Measurements from ENCODE around the gene KPNA4. TPM values are rescaled to one million over a fixed set of nuclear protein-coding genes. Genes with fewer than 3 reads are reported as not detected.
A peak's percentile ranks its signal among the peaks of the same experiment; 100 is the strongest.

The KPNA4 gene
- total RNA-seq, 1 donor from 2014 or later, result 61.6 TPM

GRCh38 chr3:160564258-160564911, 986 bp downstream of the KPNA4 start:
- Histone ChIP-seq H3K9me3 (no peaks in the 10 kb centered on the region), H3K4me1 (peaks cover 58% of the 10 kb centered on the region), H3K36me3 (no peaks in the 10 kb centered on the region), H3K27me3 (ENCODE audit: low read depth) (no peaks in the 10 kb centered on the region), H3K4me3 (peak overlapping the region; percentile 81), H3K27ac (peak overlapping the region; percentile 98)
- intact Hi-C loops (cut with DNase I), result no loop called here
- no peak for TF ChIP-seq CTCF (IDR thresholded peaks at IDR 0.05)
- ATAC-seq, result no peak
- peak; percentile 55 for DNase-seq

- H3K4me3 ChIP-seq, result peak overlapping the region; percentile 17
- DNase-seq (no peak), ATAC-seq (no peak)
- H3K9me3 ChIP-seq, result no peaks in the 10 kb centered on the region
- no peaks in the 10 kb centered on the region for H3K36me3 ChIP-seq
- no peak overlapping the region for H3K27ac ChIP-seq
- intact Hi-C loops (cut with DNase I), result no loop called here
- no peak for TF ChIP-seq CTCF (IDR thresholded peaks at IDR 0.05)
- H3K27me3 ChIP-seq (ENCODE audit: low read depth), result no peaks in the 10 kb centered on the region
- H3K4me1 ChIP-seq, result peaks cover 65% of the 10 kb centered on the region
Observed at GRCh38 chr3:160562952-160563351, 2.4 kb downstream of the KPNA4 start.

- Histone ChIP-seq H3K4me3 (no peak overlapping the region), H3K9me3 (no peaks in the 10 kb centered on the region), H3K4me1 (peaks cover 58% of the 10 kb centered on the region), H3K27me3 (ENCODE audit: low read depth) (no peaks in the 10 kb centered on the region), H3K27ac (no peak overlapping the region), H3K36me3 (no peaks in the 10 kb centered on the region)
- TF ChIP-seq CTCF (IDR thresholded peaks at IDR 0.05), result no peak
- no peak for DNase-seq
- intact Hi-C loops (cut with DNase I), result no loop called here
- ATAC-seq, result no peak
Observed at GRCh38 chr3:160557571-160557970, 7.8 kb downstream of the KPNA4 start.

- no peaks in the 10 kb centered on the region for H3K36me3 ChIP-seq
- peaks cover 44% of the 10 kb centered on the region for H3K4me1 ChIP-seq
- H3K27me3 ChIP-seq (ENCODE audit: low read depth), result no peaks in the 10 kb centered on the region
- H3K27ac ChIP-seq, result no peak overlapping the region
- H3K9me3 ChIP-seq, result no peaks in the 10 kb centered on the region
- intact Hi-C loops (cut with DNase I), result no loop called here
- no peak for DNase-seq
- no peak overlapping the region for H3K4me3 ChIP-seq
- ATAC-seq, result no peak
- no peak for TF ChIP-seq CTCF (IDR thresholded peaks at IDR 0.05)
Observed at GRCh38 chr3:160556141-160556540, 9.2 kb downstream of the KPNA4 start.

- Histone ChIP-seq H3K4me1 (peaks cover 32% of the 10 kb centered on the region), H3K27me3 (ENCODE audit: low read depth) (no peaks in the 10 kb centered on the region), H3K27ac (no peak overlapping the region), H3K4me3 (no peak overlapping the region), H3K9me3 (no peaks in the 10 kb centered on the region), H3K36me3 (no peaks in the 10 kb centered on the region)
- DNase-seq (no peak), ATAC-seq (no peak)
- intact Hi-C loops (cut with DNase I), result no loop called here
- TF ChIP-seq CTCF (IDR thresholded peaks at IDR 0.05), result no peak
Observed at GRCh38 chr3:160554980-160555379, 10.4 kb downstream of the KPNA4 start.

All from lower lobe of right lung (tissue), 2 donors.